ENCODE measurements around the gene SH3TC1. TPM values are rescaled to one million over a fixed set of nuclear protein-coding genes. Genes with fewer than 3 reads are reported as not detected.

The SH3TC1 gene
- polyA plus RNA-seq, 1 donor (not counting 4 experiments of a cell fraction or from before 2014, with no cell fraction given): 12.3 TPM

- TF ChIP-seq EZH2 (IDR thresholded peaks at IDR 0.05; ENCODE audit: low read length) (no peak), CTCF (optimal IDR thresholded peaks at IDR 0.05 in 1 of 3, IDR thresholded peaks at IDR 0.05 in 1 of 3, conservative IDR thresholded peaks at IDR 0.05 in 1 of 3; ENCODE audit: extremely low read depth in 1 of 3, insufficient read depth in 2 of 3, low read length in 3 of 3) (peak in 2 of 3 experiments; percentile 32 to 56)
- no peak for DNase-seq (ENCODE audit: low read depth, low spot score)
- Histone ChIP-seq H3K4me3 (ENCODE audit: control insufficient read depth in 2 of 3, extremely low read depth in 1 of 3, insufficient read depth in 2 of 3, low read depth in 1 of 3, low read length in 3 of 3) (no peak overlapping the region), H3K36me3 (ENCODE audit: control insufficient read depth in 2 of 2, extremely low read depth in 1 of 2, insufficient read depth in 2 of 2, low read length in 2 of 2) (no peaks in the 10 kb centered on the region), H3K9ac (ENCODE audit: control insufficient read depth, extremely low read depth, insufficient read depth, low read length) (no peak overlapping the region), H3K4me1 (ENCODE audit: control insufficient read depth, extremely low read depth, insufficient read depth, low read length) (peaks cover 39% of the 10 kb centered on the region), H3K4me2 (ENCODE audit: control insufficient read depth, extremely low read depth, insufficient read depth, low read depth, low read length) (no peak overlapping the region), H3K9me3 (ENCODE audit: control insufficient read depth, low read depth, low read length) (no peaks in the 10 kb centered on the region), H3K79me2 (ENCODE audit: control insufficient read depth, insufficient read depth, low read length) (no peaks in the 10 kb centered on the region), H2AFZ (ENCODE audit: control insufficient read depth, low read length) (no peak overlapping the region), H4K20me1 (ENCODE audit: control insufficient read depth, extremely low read depth, insufficient read depth, low read length) (no peaks in the 10 kb centered on the region), H3K27me3 (ENCODE audit: control insufficient read depth, extremely low read depth, insufficient read depth, low read length) (no peaks in the 10 kb centered on the region), H3K9me1 (ENCODE audit: control insufficient read depth, extremely low read depth, insufficient read depth, low read length) (no peaks in the 10 kb centered on the region), H3K27ac (ENCODE audit: control insufficient read depth, insufficient read depth, low read length) (no peak overlapping the region)
- FAIRE-seq: peak; percentile 51
- dilution Hi-C loops (cut with MboI; ENCODE audit: extremely low pct_ligation_motif_present, low sequenced_read_pairs): no loop called here
Measured at GRCh38 chr4:8192748-8193738, 6.0 kb upstream of the SH3TC1 start.

- no peak overlapping the region for H2AFZ ChIP-seq (ENCODE audit: control insufficient read depth, low read length)
- peaks cover 37% of the 10 kb centered on the region for H3K4me1 ChIP-seq (ENCODE audit: control insufficient read depth, extremely low read depth, insufficient read depth, low read length)
- H3K9ac ChIP-seq (ENCODE audit: control insufficient read depth, extremely low read depth, insufficient read depth, low read length): no peak overlapping the region
- H4K20me1 ChIP-seq (ENCODE audit: control insufficient read depth, extremely low read depth, insufficient read depth, low read length): no peaks in the 10 kb centered on the region
- H3K9me3 ChIP-seq (ENCODE audit: control insufficient read depth, low read depth, low read length): no peaks in the 10 kb centered on the region
- H3K79me2 ChIP-seq (ENCODE audit: control insufficient read depth, insufficient read depth, low read length): peaks cover 4% of the 10 kb centered on the region
- H3K36me3 ChIP-seq (ENCODE audit: control insufficient read depth in 2 of 2, extremely low read depth in 1 of 2, insufficient read depth in 2 of 2, low read length in 2 of 2): no peaks in the 10 kb centered on the region
- no peak for FAIRE-seq
- H3K27ac ChIP-seq (ENCODE audit: control insufficient read depth, insufficient read depth, low read length): no peak overlapping the region
- TF ChIP-seq CTCF (optimal IDR thresholded peaks at IDR 0.05 in 1 of 3, IDR thresholded peaks at IDR 0.05 in 1 of 3, conservative IDR thresholded peaks at IDR 0.05 in 1 of 3; ENCODE audit: extremely low read depth in 1 of 3, insufficient read depth in 2 of 3, low read length in 3 of 3): no peak
- no peak for TF ChIP-seq EZH2 (IDR thresholded peaks at IDR 0.05; ENCODE audit: low read length)
- no peaks in the 10 kb centered on the region for H3K9me1 ChIP-seq (ENCODE audit: control insufficient read depth, extremely low read depth, insufficient read depth, low read length)
- dilution Hi-C loops (cut with MboI; ENCODE audit: extremely low pct_ligation_motif_present, low sequenced_read_pairs): no loop called here
- H3K4me3 ChIP-seq (ENCODE audit: control insufficient read depth in 2 of 3, extremely low read depth in 1 of 3, insufficient read depth in 2 of 3, low read depth in 1 of 3, low read length in 3 of 3): no peak overlapping the region
- H3K4me2 ChIP-seq (ENCODE audit: control insufficient read depth, extremely low read depth, insufficient read depth, low read depth, low read length): no peak overlapping the region
- H3K27me3 ChIP-seq (ENCODE audit: control insufficient read depth, extremely low read depth, insufficient read depth, low read length): no peaks in the 10 kb centered on the region
- DNase-seq (ENCODE audit: low read depth, low spot score): no peak
Measured at GRCh38 chr4:8194306-8195242, 4.5 kb upstream of the SH3TC1 start.

All from keratinocyte (primary cell).